Measurements from ENCODE around the gene CTBP2. TPM values are rescaled to one million over a fixed set of nuclear protein-coding genes. Genes with fewer than 3 reads are reported as not detected.

Gene CTBP2
- total RNA-seq, 2 experiments from 2014 or later, result 0.19 to 0.42 TPM

DNA sequence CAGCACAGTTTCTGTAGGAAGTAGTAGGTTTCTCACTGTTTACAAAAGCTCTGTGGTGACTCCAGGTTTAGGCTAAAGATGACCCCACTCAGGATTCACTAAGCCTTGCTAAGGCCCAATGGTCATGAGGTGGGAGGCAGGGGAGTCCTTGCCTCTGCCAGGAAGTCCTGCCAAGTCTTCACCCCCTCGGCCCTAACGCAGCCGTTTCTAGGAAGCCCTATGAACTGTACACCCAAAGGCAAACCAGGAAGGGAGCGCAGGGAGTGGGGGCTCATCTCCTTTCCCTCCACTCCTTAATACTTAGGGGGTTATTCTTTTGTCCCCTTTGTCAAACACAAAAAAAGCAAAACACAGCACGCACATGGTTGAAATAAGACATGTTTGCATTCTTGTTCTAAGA lies 64.6 kb downstream of the CTBP2 start:
- intact Hi-C loops (cut with micrococcal nuclease), result no loop called here
- CTCF ChIA-PET, result no interaction called here
- no peaks in the 10 kb centered on the region for H3K27me3 Mint-ChIP-seq (ENCODE audit: low read depth)
- H3K9me3 Mint-ChIP-seq, result no peaks in the 10 kb centered on the region
- no peak overlapping the region for H3K27ac Mint-ChIP-seq
- no peaks in the 10 kb centered on the region for H3K36me3 Mint-ChIP-seq (ENCODE audit: low read depth)
- H3K4me3 Mint-ChIP-seq, result no peak overlapping the region
- DNase-seq, result no peak
- H3K4me1 Mint-ChIP-seq (ENCODE audit: low read depth), result no peaks in the 10 kb centered on the region

DNA sequence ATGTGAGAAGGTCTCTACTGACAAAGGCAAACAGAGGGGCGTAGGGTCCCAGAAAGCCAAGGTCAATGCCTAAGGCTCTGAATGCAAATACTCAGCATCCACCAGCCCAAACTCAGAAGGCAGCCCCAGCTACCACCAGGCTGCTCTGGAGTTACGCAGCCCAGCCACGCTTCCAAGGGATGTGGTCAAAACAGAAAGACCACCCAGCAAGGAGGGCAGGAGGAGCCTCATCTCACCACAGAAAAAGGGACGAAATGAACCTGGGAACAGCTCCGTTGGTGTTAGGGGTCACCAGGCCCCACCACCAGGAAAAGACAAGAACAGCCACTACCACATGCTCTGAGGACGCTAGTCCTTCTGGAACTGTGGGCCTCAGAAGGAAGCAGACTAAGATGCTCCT lies 65.1 kb downstream of the CTBP2 start:
- Mint-ChIP-seq H3K27ac (no peak overlapping the region), H3K36me3 (ENCODE audit: low read depth) (no peaks in the 10 kb centered on the region), H3K9me3 (no peaks in the 10 kb centered on the region), H3K27me3 (ENCODE audit: low read depth) (no peaks in the 10 kb centered on the region), H3K4me1 (ENCODE audit: low read depth) (no peaks in the 10 kb centered on the region), H3K4me3 (no peak overlapping the region)
- intact Hi-C loops (cut with micrococcal nuclease), result no loop called here
- CTCF ChIA-PET, result no interaction called here
- DNase-seq, result no peak

DNA sequence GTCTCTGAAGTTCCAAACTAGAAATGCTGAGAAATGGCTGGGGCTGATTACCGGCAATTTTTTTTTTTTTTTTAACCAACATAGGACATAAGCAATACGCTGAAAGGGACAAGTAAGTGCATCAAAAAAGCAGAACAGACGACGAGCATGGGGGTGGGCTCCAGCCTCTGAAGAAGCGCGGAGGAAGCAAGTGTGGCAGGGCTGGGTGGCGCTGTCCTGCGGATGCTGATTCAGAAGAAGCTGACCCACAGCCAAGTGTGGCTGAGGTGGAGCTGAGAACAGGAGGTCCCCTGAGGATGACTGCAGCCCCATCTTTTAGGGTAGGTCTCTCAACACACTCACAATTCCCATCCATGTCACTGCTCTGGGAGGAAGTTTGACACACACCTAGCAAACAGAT lies 65.6 kb downstream of the CTBP2 start:
- Mint-ChIP-seq H3K4me1 (ENCODE audit: low read depth) (no peaks in the 10 kb centered on the region), H3K27me3 (ENCODE audit: low read depth) (no peaks in the 10 kb centered on the region), H3K27ac (no peak overlapping the region), H3K4me3 (no peak overlapping the region), H3K9me3 (no peaks in the 10 kb centered on the region), H3K36me3 (ENCODE audit: low read depth) (no peaks in the 10 kb centered on the region)
- intact Hi-C loops (cut with micrococcal nuclease), result no loop called here
- no peak for DNase-seq
- CTCF ChIA-PET, result no interaction called here

DNA sequence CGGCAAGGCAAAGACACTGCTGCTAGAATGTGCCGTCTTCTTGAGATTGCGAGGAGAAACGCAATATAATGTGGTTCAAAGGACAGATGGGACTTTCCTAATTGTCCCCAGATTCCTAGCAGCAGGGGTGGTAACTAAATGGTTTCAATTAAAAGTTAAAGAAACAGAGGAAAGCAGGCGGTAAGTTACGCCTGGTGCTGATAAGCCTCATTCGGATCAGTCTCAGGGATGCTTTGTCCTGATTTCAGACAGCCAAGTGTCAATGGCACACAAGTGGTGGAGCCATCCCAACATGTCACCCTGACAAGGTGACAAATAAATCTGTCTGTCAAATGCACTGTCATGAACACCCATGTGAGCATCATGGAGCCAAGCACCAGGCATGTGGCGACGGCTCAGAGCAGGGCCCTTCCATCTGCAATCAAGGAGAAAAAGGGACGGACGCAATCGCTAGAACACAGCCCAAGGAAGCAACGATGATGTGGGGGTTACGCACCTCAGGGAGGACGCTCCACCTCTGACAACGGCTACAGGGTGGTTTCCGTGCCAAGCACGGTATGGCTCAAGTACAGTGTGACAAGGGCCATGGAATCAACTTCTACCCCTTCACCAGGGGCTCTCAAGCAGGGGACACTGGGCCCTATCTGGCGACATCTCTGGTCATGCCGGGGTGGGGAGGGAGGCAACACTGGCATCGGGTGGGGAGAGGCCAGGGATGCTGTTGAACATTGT lies 66.2 kb downstream of the CTBP2 start:
- Mint-ChIP-seq H3K27me3 (ENCODE audit: low read depth) (no peaks in the 10 kb centered on the region), H3K4me1 (ENCODE audit: low read depth) (no peaks in the 10 kb centered on the region), H3K9me3 (no peaks in the 10 kb centered on the region), H3K4me3 (no peak overlapping the region), H3K27ac (no peak overlapping the region), H3K36me3 (ENCODE audit: low read depth) (no peaks in the 10 kb centered on the region)
- intact Hi-C loops (cut with micrococcal nuclease), result no loop called here
- CTCF ChIA-PET, result no interaction called here
- no peak for DNase-seq

DNA sequence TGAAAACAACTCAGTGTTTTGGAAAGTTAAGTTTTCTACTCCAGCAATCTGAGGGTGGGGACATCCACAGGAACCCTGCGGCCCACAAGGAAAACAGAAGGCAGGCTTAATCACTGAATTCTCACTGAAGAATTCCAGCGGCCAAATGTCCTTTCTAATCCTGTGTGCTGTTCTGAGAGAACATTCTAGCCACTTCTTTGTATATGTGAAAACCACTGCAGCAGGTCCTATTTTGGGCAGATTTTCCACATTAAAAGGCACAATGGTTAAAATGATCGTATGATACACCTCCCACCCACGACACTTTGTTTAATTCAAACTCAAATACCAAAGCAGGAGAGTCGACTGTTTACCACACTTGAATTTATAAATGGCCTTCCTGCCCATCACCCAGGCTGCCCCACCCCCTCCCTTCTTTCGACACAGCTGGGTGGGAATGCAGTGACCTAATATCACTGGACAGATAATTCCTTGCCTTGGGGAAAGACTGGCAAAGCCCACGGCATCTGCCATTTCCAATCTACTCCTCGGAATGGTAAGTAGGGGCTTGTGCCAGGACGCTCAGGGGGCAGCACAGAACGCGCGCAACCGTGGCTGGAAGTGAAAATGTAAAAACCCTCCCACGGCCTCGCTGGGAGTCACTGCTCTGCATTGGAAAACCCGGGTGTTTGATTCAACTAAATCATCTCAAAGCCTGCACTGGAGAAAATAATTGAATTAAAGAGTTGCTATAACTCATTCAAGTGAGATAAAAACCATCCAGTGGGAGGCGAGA lies 67.0 kb downstream of the CTBP2 start:
- Mint-ChIP-seq H3K4me3 (no peak overlapping the region), H3K36me3 (ENCODE audit: low read depth) (no peaks in the 10 kb centered on the region), H3K4me1 (ENCODE audit: low read depth) (no peaks in the 10 kb centered on the region), H3K27me3 (ENCODE audit: low read depth) (no peaks in the 10 kb centered on the region), H3K27ac (no peak overlapping the region), H3K9me3 (no peaks in the 10 kb centered on the region)
- intact Hi-C loops (cut with micrococcal nuclease), result no loop called here
- CTCF ChIA-PET, result no interaction called here
- no peak for DNase-seq

DNA sequence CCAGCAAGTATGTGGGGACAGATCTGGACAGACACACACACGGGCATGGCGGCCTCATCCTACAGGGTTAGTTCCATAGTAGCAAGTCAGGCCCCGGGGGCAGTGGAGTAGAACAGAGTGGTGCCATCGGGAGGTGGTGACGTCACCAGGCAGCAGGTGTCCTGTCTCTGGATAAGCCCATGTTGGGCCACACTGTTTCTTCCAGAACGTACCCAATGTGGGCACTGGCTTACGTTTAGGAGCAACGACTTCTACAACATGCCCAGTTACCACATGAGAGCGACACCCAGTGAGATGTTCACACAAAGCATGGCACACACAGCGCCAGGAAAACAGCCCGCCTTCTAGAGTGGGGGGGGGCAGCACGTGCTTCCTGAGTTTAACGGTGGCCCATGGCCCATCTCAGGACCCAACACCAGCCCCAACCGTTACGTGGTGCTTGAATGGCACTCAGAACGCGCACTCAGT lies 67.8 kb downstream of the CTBP2 start:
- H3K9me3 Mint-ChIP-seq, result no peaks in the 10 kb centered on the region
- no peaks in the 10 kb centered on the region for H3K27me3 Mint-ChIP-seq (ENCODE audit: low read depth)
- no peak for DNase-seq
- H3K4me1 Mint-ChIP-seq (ENCODE audit: low read depth), result no peaks in the 10 kb centered on the region
- H3K4me3 Mint-ChIP-seq, result no peak overlapping the region
- no peak overlapping the region for H3K27ac Mint-ChIP-seq
- CTCF ChIA-PET, result no interaction called here
- H3K36me3 Mint-ChIP-seq (ENCODE audit: low read depth), result no peaks in the 10 kb centered on the region
- intact Hi-C loops (cut with micrococcal nuclease), result no loop called here

DNA sequence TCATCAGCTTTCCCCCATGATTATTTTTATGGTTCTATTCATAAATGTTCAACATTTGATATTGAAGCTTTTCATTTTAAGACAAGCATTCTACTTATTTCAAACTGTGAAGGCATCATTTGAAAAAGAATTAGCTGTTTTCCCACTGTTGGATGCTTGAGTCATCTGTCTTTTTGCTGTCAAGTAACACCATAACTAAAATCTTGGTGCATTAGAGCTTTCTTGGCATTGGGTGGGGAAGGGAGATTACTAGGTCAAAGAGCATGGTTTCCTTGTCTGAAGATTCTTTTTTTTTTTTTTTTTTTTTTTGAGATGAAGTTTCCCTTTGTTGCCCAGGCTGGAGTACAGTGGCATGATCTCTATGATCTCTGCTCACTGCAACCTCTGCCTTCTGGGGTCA lies 68.5 kb downstream of the CTBP2 start:
- Mint-ChIP-seq H3K27ac (no peak overlapping the region), H3K36me3 (ENCODE audit: low read depth) (no peaks in the 10 kb centered on the region), H3K4me3 (no peak overlapping the region), H3K4me1 (ENCODE audit: low read depth) (no peaks in the 10 kb centered on the region), H3K27me3 (ENCODE audit: low read depth) (no peaks in the 10 kb centered on the region), H3K9me3 (no peaks in the 10 kb centered on the region)
- intact Hi-C loops (cut with micrococcal nuclease), result no loop called here
- CTCF ChIA-PET, result no interaction called here
- DNase-seq, result no peak

DNA sequence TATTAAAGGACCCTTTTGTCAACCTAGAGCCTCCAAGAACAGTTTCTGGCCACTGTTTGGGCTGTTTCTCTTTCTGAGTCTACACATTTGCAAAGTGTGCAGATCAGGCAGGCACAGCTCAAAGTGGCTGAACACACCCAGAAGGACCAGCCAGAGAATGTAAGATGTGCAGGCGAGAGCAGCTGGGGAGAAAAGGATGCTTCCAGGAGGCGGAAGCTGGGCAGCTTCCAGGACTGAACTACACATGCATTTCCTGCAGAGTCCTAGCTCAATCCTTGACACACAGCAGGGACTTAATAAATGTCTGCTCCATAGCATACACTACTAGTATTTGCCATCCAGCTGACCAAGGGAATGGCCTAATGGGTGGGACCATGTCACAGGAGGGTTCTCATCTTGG lies 70.9 kb downstream of the CTBP2 start:
- no peak overlapping the region for H3K4me3 Mint-ChIP-seq
- DNase-seq, result no peak
- H3K9me3 Mint-ChIP-seq, result no peaks in the 10 kb centered on the region
- H3K27me3 Mint-ChIP-seq (ENCODE audit: low read depth), result no peaks in the 10 kb centered on the region
- intact Hi-C loops (cut with micrococcal nuclease), result no loop called here
- CTCF ChIA-PET, result interaction anchor here (0.6 kb wide), 1 partner anchor 777 kb away, joined by 3 read pairs; no protein-coding TSS in a partner anchor
- no peak overlapping the region for H3K27ac Mint-ChIP-seq
- H3K36me3 Mint-ChIP-seq (ENCODE audit: low read depth), result no peaks in the 10 kb centered on the region
- no peaks in the 10 kb centered on the region for H3K4me1 Mint-ChIP-seq (ENCODE audit: low read depth)

DNA sequence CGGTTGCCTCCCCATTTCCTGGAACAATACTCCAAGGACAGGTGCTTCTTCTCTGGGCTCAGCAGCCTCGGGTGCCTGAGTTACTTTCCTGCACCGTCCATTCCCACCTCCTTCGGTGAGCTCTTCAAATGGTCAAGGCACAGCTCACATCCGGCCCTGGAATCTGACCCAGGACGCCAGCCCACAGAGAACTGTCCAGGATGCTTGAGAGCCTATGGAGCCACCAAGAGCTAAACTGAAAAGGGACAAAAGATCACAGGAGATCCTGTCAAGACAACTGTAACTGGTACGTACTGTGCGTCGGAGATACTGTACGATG lies 72.5 kb downstream of the CTBP2 start:
- H3K27ac Mint-ChIP-seq, result no peak overlapping the region
- no peaks in the 10 kb centered on the region for H3K4me1 Mint-ChIP-seq (ENCODE audit: low read depth)
- H3K36me3 Mint-ChIP-seq (ENCODE audit: low read depth), result no peaks in the 10 kb centered on the region
- H3K27me3 Mint-ChIP-seq (ENCODE audit: low read depth), result no peaks in the 10 kb centered on the region
- no peak overlapping the region for H3K4me3 Mint-ChIP-seq
- CTCF ChIA-PET, result no interaction called here
- intact Hi-C loops (cut with micrococcal nuclease), result no loop called here
- H3K9me3 Mint-ChIP-seq, result no peaks in the 10 kb centered on the region
- no peak for DNase-seq

DNA sequence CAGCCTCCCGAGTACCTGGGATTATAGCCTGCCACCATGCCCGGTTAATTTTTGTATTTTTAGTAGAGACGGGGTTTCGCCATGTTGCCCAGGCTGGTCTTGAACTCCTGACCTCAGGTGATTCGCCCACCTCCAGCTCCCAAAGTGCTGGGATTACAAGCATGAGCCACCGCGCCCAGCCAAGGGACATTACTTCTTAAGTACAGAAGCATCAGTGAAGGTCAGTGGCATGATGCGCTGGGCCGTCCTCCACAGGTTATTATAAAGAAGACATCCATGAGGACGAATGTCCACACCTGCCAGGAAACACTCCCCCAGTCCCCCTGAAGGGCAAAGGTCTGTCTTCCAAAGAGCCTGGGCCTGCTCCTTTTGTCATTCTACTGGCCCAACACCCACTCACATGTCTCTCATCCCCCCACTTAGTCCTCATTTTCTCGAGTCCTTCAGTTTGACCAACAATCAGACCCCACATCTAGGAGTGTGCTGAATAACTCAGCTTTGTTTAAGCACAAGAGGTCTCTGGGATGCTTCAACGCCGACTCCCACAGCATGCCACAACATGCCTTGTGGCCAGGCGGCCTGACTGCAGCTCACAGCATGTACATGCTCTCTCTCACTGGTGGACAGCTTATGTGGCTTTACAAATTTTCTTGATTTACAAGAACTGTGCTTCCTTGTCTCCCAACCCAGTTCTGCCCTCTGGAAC lies 73.0 kb downstream of the CTBP2 start:
- Mint-ChIP-seq H3K27ac (no peak overlapping the region), H3K36me3 (ENCODE audit: low read depth) (no peaks in the 10 kb centered on the region), H3K4me3 (no peak overlapping the region), H3K4me1 (ENCODE audit: low read depth) (no peaks in the 10 kb centered on the region), H3K27me3 (ENCODE audit: low read depth) (no peaks in the 10 kb centered on the region), H3K9me3 (no peaks in the 10 kb centered on the region)
- DNase-seq, result no peak
- intact Hi-C loops (cut with micrococcal nuclease), result no loop called here
- CTCF ChIA-PET, result interaction anchor here (0.7 kb wide), 1 partner anchor 83 kb away, joined by 4 read pairs; no protein-coding TSS in a partner anchor

DNA sequence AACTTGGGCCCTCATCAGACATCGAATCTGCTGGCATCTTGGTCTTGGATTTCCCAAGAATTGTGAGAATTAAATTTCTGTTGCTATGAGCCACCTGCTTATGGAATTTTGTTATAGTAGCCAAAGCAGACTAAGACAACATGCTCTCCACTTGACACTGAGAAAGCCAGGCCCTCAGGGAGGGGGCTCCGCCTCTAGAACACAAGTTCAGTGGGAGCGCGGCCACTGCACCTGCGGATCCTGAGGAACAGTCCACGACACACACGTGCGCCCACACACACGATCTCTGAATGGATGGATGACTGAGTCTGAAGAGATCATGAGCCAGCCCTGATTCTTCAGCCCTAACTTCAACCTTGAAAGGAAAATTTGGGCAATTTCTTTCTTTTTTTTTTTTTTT lies 73.7 kb downstream of the CTBP2 start:
- CTCF ChIA-PET, result interaction anchor here (0.7 kb wide), 1 partner anchor 83 kb away, joined by 4 read pairs; no protein-coding TSS in a partner anchor
- DNase-seq, result no peak
- Mint-ChIP-seq H3K4me3 (no peak overlapping the region), H3K27me3 (ENCODE audit: low read depth) (no peaks in the 10 kb centered on the region), H3K36me3 (ENCODE audit: low read depth) (no peaks in the 10 kb centered on the region), H3K27ac (no peak overlapping the region), H3K4me1 (ENCODE audit: low read depth) (no peaks in the 10 kb centered on the region), H3K9me3 (no peaks in the 10 kb centered on the region)
- intact Hi-C loops (cut with micrococcal nuclease), result no loop called here

DNA sequence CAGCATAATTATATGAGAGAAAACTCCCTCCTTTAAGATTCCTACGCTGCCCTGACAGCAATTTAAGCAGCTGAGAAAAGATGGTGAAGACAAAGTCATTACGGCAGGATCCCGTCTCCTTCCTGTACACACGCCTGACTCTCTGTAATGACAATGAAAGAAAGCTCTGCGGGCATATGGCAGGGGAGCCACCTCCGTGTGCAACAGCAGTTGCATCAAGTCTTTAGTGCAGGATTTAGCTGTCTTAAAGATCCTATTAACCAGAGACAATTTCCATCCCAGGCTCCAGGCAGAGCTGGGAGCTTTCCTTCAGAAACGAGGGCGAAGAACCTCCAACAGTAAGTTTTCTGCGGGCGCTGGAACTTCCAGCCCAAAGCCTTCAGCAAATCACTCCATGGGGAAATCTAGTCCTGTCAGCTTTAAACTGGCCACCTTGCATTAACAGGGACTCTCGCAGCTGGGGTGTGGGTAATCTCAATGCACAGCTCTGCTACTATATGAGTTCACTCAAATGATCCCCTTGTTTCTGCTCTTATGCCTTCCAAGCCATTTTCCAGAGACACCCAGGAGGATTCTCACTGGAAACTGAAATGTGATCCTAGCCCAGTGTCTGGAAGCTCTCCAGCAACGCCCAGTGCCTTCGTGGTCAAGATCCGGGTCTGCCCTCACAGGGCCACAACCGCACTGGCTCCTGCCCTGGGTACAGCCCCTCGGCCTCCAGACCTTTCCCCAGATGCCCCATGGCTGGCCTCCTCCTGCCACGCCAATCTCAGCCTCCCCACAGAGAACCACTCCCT lies 74.9 kb downstream of the CTBP2 start:
- no peaks in the 10 kb centered on the region for H3K27me3 Mint-ChIP-seq (ENCODE audit: low read depth)
- intact Hi-C loops (cut with micrococcal nuclease), result no loop called here
- CTCF ChIA-PET, result interaction anchor here (0.6 to 0.9 kb wide), 2 partner anchors 23 to 164 kb away, joined by 3 read pairs; no protein-coding TSS in a partner anchor
- no peak for DNase-seq
- no peak overlapping the region for H3K27ac Mint-ChIP-seq
- H3K9me3 Mint-ChIP-seq, result no peaks in the 10 kb centered on the region
- no peaks in the 10 kb centered on the region for H3K36me3 Mint-ChIP-seq (ENCODE audit: low read depth)
- no peak overlapping the region for H3K4me3 Mint-ChIP-seq
- H3K4me1 Mint-ChIP-seq (ENCODE audit: low read depth), result no peaks in the 10 kb centered on the region

All from activated naive CD4-positive, alpha-beta T cell treated with anti-CD3 and anti-CD28 coated beads for 36 hours (primary cell).